M059J (cell line): ENCODE measurements around the gene PRKCE. TPM values are rescaled to one million over a fixed set of nuclear protein-coding genes. Genes with fewer than 3 reads are reported as not detected.
"Not testable (repeated sequence)": the region's sequence is repeated elsewhere in the genome, so short reads cannot be mapped to it uniquely, and the experiment has no call there.

ENCODE experiments used
- DNase-seq: peaks from one replicate; pipeline ENCODE4 v3.0.0-alpha.2; 2012; ENCODE audit warnings: low read depth
- total RNA-seq: library from RNA; depleted of rRNA; stranded (reverse); fragments of >200 nt; shearing (Covaris generic); gene quantifications from 2 replicates; pipeline ENCODE4 v1.2.3, GENCODE V29; 2014

PRKCE gene
- total RNA-seq, 1 experiment from 2014 or later = 5.9 TPM

- no peak for DNase-seq
These were observed 533.5 kb downstream of the PRKCE start for GRCh38 chr2:46184794-46185583.

GRCh38 chr2:46187112-46187618 lies 535.7 kb downstream of the PRKCE start:
- peak; percentile 75 for DNase-seq

- no peak for DNase-seq
These were observed 536.7 kb downstream of the PRKCE start for GRCh38 chr2:46188041-46188716.

GRCh38 chr2:46193356-46193755 lies 541.9 kb downstream of the PRKCE start:
- no peak for DNase-seq

GRCh38 chr2:46193855-46194254 lies 542.4 kb downstream of the PRKCE start:
- no peak for DNase-seq

- DNase-seq = no peak
These were observed 543.4 kb downstream of the PRKCE start for GRCh38 chr2:46194856-46195255.

- no peak for DNase-seq
These were observed 544.3 kb downstream of the PRKCE start for GRCh38 chr2:46195819-46196218.

- peak; percentile 11 for DNase-seq
These were observed 545.5 kb downstream of the PRKCE start for GRCh38 chr2:46196871-46197462.

GRCh38 chr2:46197672-46198071 lies 546.2 kb downstream of the PRKCE start:
- no peak for DNase-seq

- no peak for DNase-seq
These were observed 546.8 kb downstream of the PRKCE start for GRCh38 chr2:46198164-46198883.

GRCh38 chr2:46198966-46199365 lies 547.5 kb downstream of the PRKCE start:
- no peak for DNase-seq

GRCh38 chr2:46200100-46200690 lies 548.7 kb downstream of the PRKCE start:
- no peak for DNase-seq

GRCh38 chr2:46200861-46201605 lies 549.6 kb downstream of the PRKCE start:
- no peak for DNase-seq

GRCh38 chr2:46202453-46202852 lies 551.0 kb downstream of the PRKCE start:
- peak; percentile 13 for DNase-seq

GRCh38 chr2:46202987-46203386 lies 551.5 kb downstream of the PRKCE start:
- DNase-seq = no peak

- DNase-seq = not testable (repeated sequence)
These were observed 552.2 kb downstream of the PRKCE start for GRCh38 chr2:46203636-46204035.

GRCh38 chr2:46207591-46207990 lies 556.1 kb downstream of the PRKCE start:
- DNase-seq = no peak

- no peak for DNase-seq
These were observed 557.3 kb downstream of the PRKCE start for GRCh38 chr2:46208766-46209165.

GRCh38 chr2:46210063-46210462 lies 558.6 kb downstream of the PRKCE start:
- DNase-seq = no peak

GRCh38 chr2:46211461-46211860 lies 560.0 kb downstream of the PRKCE start:
- DNase-seq = no peak

- no peak for DNase-seq
These were observed 562.4 kb downstream of the PRKCE start for GRCh38 chr2:46213906-46214305.
